ENCODE measurements around the gene SLC27A3. TPM values are rescaled to one million over a fixed set of nuclear protein-coding genes. Genes with fewer than 3 reads are reported as not detected.
"Not testable (repeated sequence)": the region's sequence is repeated elsewhere in the genome, so short reads cannot be mapped to it uniquely, and the experiment has no call there.

The SLC27A3 gene
- total RNA-seq, 2 experiments from 2014 or later = 41.1 to 50.1 TPM

- ChIA-PET CTCF (interaction anchor here (0.6 to 2.5 kb wide), 11 partner anchors 14 to 329 kb away, joined by 3 to 11 read pairs (median 3); partner anchors contain the start of genes DENND4B, NPR1 and RAB13), POLR2A (interaction anchor here (0.6 to 1.5 kb wide), 10 partner anchors 8 to 211 kb away, joined by 3 to 5 read pairs (median 3); no protein-coding TSS in a partner anchor)
- Mint-ChIP-seq H3K4me3 (peak overlapping the region; percentile 85), H3K9me3 (ENCODE audit: insufficient read depth) (no peaks in the 10 kb centered on the region), H3K4me1 (ENCODE audit: low read depth) (peaks cover 55% of the 10 kb centered on the region), H3K36me3 (ENCODE audit: low read depth) (peaks cover 51% of the 10 kb centered on the region), H3K27me3 (ENCODE audit: low read depth) (no peaks in the 10 kb centered on the region), H3K27ac (peak overlapping the region; percentile 97)
- peak; percentile 74 for ATAC-seq
- peak; percentile 80 for DNase-seq
These were observed 486 bp downstream of the SLC27A3 start for GRCh38 chr1:153775458-153776327.

- peak overlapping the region; percentile 85 for H3K4me3 Mint-ChIP-seq
- H3K9me3 Mint-ChIP-seq (ENCODE audit: insufficient read depth) = no peaks in the 10 kb centered on the region
- CTCF ChIA-PET = interaction anchor here (0.6 to 2.5 kb wide), 6 partner anchors 13 to 328 kb away, joined by 3 to 11 read pairs (median 4); partner anchors contain the start of genes DENND4B and RAB13
- POLR2A ChIA-PET = interaction anchor here (0.9 to 1.5 kb wide), 5 partner anchors 13 to 211 kb away, joined by 3 to 5 read pairs (median 4); no protein-coding TSS in a partner anchor
- H3K4me1 Mint-ChIP-seq (ENCODE audit: low read depth) = peaks cover 55% of the 10 kb centered on the region
- H3K27ac Mint-ChIP-seq = peak overlapping the region; percentile 68
- no peaks in the 10 kb centered on the region for H3K27me3 Mint-ChIP-seq (ENCODE audit: low read depth)
- ATAC-seq (no peak), DNase-seq (no peak)
- H3K36me3 Mint-ChIP-seq (ENCODE audit: low read depth) = peaks cover 53% of the 10 kb centered on the region
These were observed 1.1 kb downstream of the SLC27A3 start for GRCh38 chr1:153776352-153776751.

GRCh38 chr1:153776845-153777370, 1.7 kb downstream of the SLC27A3 start:
- ATAC-seq (no peak), DNase-seq (no peak)
- Mint-ChIP-seq H3K4me1 (ENCODE audit: low read depth) (peaks cover 55% of the 10 kb centered on the region), H3K4me3 (peak overlapping the region; percentile 85), H3K27ac (peak overlapping the region; percentile 68), H3K27me3 (ENCODE audit: low read depth) (no peaks in the 10 kb centered on the region), H3K36me3 (ENCODE audit: low read depth) (peaks cover 52% of the 10 kb centered on the region), H3K9me3 (ENCODE audit: insufficient read depth) (no peaks in the 10 kb centered on the region)
- CTCF ChIA-PET = interaction anchor here (1.9 to 2.5 kb wide), 2 partner anchors 20 to 209 kb away, joined by 11 read pairs; partner anchors contain the start of gene RAB13
- POLR2A ChIA-PET = interaction anchor here (1.4 to 1.5 kb wide), 2 partner anchors 13 to 28 kb away, joined by 4 to 5 read pairs; no protein-coding TSS in a partner anchor

- peaks cover 46% of the 10 kb centered on the region for H3K36me3 Mint-ChIP-seq (ENCODE audit: low read depth)
- ATAC-seq (no peak), DNase-seq (no peak)
- ChIA-PET CTCF (no interaction called here), POLR2A (no interaction called here)
- H3K4me3 Mint-ChIP-seq = no peak overlapping the region
- H3K27ac Mint-ChIP-seq = peak overlapping the region; percentile 26
- H3K27me3 Mint-ChIP-seq (ENCODE audit: low read depth) = no peaks in the 10 kb centered on the region
- peaks cover 53% of the 10 kb centered on the region for H3K4me1 Mint-ChIP-seq (ENCODE audit: low read depth)
- H3K9me3 Mint-ChIP-seq (ENCODE audit: insufficient read depth) = no peaks in the 10 kb centered on the region
These were observed 2.4 kb downstream of the SLC27A3 start for GRCh38 chr1:153777648-153778047.

GRCh38 chr1:153778051-153778823, 3.0 kb downstream of the SLC27A3 start:
- Mint-ChIP-seq H3K27me3 (ENCODE audit: low read depth) (no peaks in the 10 kb centered on the region), H3K9me3 (ENCODE audit: insufficient read depth) (no peaks in the 10 kb centered on the region), H3K4me1 (ENCODE audit: low read depth) (peaks cover 53% of the 10 kb centered on the region), H3K27ac (no peak overlapping the region), H3K36me3 (ENCODE audit: low read depth) (peaks cover 40% of the 10 kb centered on the region), H3K4me3 (no peak overlapping the region)
- POLR2A ChIA-PET = interaction anchor here (1.0 kb wide), 1 partner anchor 212 kb away, joined by 3 read pairs; the partner anchor contains the start of gene RPS27
- DNase-seq (no peak), ATAC-seq (no peak)
- CTCF ChIA-PET = no interaction called here

- Mint-ChIP-seq H3K27me3 (ENCODE audit: low read depth) (no peaks in the 10 kb centered on the region), H3K27ac (no peak overlapping the region), H3K4me3 (no peak overlapping the region), H3K36me3 (ENCODE audit: low read depth) (peaks cover 34% of the 10 kb centered on the region), H3K9me3 (ENCODE audit: insufficient read depth) (no peaks in the 10 kb centered on the region), H3K4me1 (ENCODE audit: low read depth) (peaks cover 49% of the 10 kb centered on the region)
- DNase-seq (no peak), ATAC-seq (no peak)
- CTCF ChIA-PET = interaction anchor here (0.7 to 0.8 kb wide), 2 partner anchors 18 to 167 kb away, joined by 3 to 4 read pairs; no protein-coding TSS in a partner anchor
- POLR2A ChIA-PET = interaction anchor here (1.0 kb wide), 1 partner anchor 212 kb away, joined by 3 read pairs; the partner anchor contains the start of gene RPS27
These were observed 3.8 kb downstream of the SLC27A3 start for GRCh38 chr1:153778824-153779519.

GRCh38 chr1:153779781-153780541, 4.8 kb downstream of the SLC27A3 start:
- no peaks in the 10 kb centered on the region for H3K9me3 Mint-ChIP-seq (ENCODE audit: insufficient read depth)
- no peaks in the 10 kb centered on the region for H3K27me3 Mint-ChIP-seq (ENCODE audit: low read depth)

GRCh38 chr1:153780551-153780950, 5.3 kb downstream of the SLC27A3 start:
- no peaks in the 10 kb centered on the region for H3K9me3 Mint-ChIP-seq (ENCODE audit: insufficient read depth)
- ChIA-PET POLR2A (interaction anchor here (1.7 kb wide), 1 partner anchor 210 kb away, joined by 5 read pairs; the partner anchor contains the start of gene RPS27), CTCF (interaction anchor here (3.1 kb wide), 1 partner anchor 206 kb away, joined by 7 read pairs; the partner anchor contains the start of gene RAB13)
- H3K27ac Mint-ChIP-seq = no peak overlapping the region
- no peak for DNase-seq
- peaks cover 41% of the 10 kb centered on the region for H3K4me1 Mint-ChIP-seq (ENCODE audit: low read depth)
- no peak for ATAC-seq
- H3K27me3 Mint-ChIP-seq (ENCODE audit: low read depth) = no peaks in the 10 kb centered on the region
- H3K4me3 Mint-ChIP-seq = no peak overlapping the region
- H3K36me3 Mint-ChIP-seq (ENCODE audit: low read depth) = peaks cover 29% of the 10 kb centered on the region

More at GRCh38 chr1:153779781-153780541, 4.8 kb downstream of the SLC27A3 start:
- ATAC-seq (no peak), DNase-seq (no peak)
- ChIA-PET CTCF (interaction anchor here (0.7 to 3.1 kb wide), 2 partner anchors 166 to 206 kb away, joined by 3 to 7 read pairs; partner anchors contain the start of gene RAB13), POLR2A (no interaction called here)
- H3K4me3 Mint-ChIP-seq = no peak overlapping the region
- peak overlapping the region; percentile 52 for H3K27ac Mint-ChIP-seq
- peaks cover 29% of the 10 kb centered on the region for H3K36me3 Mint-ChIP-seq (ENCODE audit: low read depth)
- H3K4me1 Mint-ChIP-seq (ENCODE audit: low read depth) = peaks cover 41% of the 10 kb centered on the region

GRCh38 chr1:153782648-153783047, 7.4 kb downstream of the SLC27A3 start:
- ATAC-seq; DNase-seq; H3K9me3 Mint-ChIP-seq (ENCODE audit: insufficient read depth); H3K27me3 Mint-ChIP-seq (ENCODE audit: low read depth): not testable (repeated sequence)
- Mint-ChIP-seq H3K27ac (peak overlapping the region; percentile 97), H3K4me1 (ENCODE audit: low read depth) (peaks cover 26% of the 10 kb centered on the region), H3K4me3 (peak overlapping the region; percentile 88), H3K36me3 (ENCODE audit: low read depth) (peaks cover 19% of the 10 kb centered on the region)
- POLR2A ChIA-PET = interaction anchor here (1.0 to 1.3 kb wide), 2 partner anchors 149 to 164 kb away, joined by 3 to 4 read pairs; partner anchors contain the start of genes CHTOP and DENND4B
- CTCF ChIA-PET = interaction anchor here (0.9 to 3.1 kb wide), 3 partner anchors 14 to 204 kb away, joined by 4 to 8 read pairs (median 7); partner anchors contain the start of gene RAB13

All from activated CD8-positive, alpha-beta T cell treated with anti-CD3 and anti-CD28 coated beads, Interleukin-2, amount 10 ng/mL, durations not matched to agents 7 days and 5 days (primary cell).